Thyroid gland (tissue), 4 donors: ENCODE results near the gene PRDM2.

Experiments used
- POLR2A ChIP-seq, 2 donors: fragments of 450-650 bp; IDR thresholded peaks; one replicate each; pipeline ENCODE4 v1.6.1; 2017; ENCODE audit warnings: antibody characterized with exemption in 2 of 2, mild to moderate bottlenecking in 2 of 2, moderate library complexity in 1 of 2
- TF ChIP-seq, protein P1 (sequence below), 6 experiments: fragments of 200-600 bp in 3 of 6; fragments of 450-650 bp in 3 of 6; sonication (generic) in 3 of 6; IDR thresholded peaks; one replicate each; pipeline ENCODE4 v1.5.1; 2016 to 2019; ENCODE audit warnings: antibody characterized with exemption in 6 of 6, mild to moderate bottlenecking in 2 of 6, inconsistent platforms in 1 of 6, moderate library complexity in 1 of 6

DNA sequence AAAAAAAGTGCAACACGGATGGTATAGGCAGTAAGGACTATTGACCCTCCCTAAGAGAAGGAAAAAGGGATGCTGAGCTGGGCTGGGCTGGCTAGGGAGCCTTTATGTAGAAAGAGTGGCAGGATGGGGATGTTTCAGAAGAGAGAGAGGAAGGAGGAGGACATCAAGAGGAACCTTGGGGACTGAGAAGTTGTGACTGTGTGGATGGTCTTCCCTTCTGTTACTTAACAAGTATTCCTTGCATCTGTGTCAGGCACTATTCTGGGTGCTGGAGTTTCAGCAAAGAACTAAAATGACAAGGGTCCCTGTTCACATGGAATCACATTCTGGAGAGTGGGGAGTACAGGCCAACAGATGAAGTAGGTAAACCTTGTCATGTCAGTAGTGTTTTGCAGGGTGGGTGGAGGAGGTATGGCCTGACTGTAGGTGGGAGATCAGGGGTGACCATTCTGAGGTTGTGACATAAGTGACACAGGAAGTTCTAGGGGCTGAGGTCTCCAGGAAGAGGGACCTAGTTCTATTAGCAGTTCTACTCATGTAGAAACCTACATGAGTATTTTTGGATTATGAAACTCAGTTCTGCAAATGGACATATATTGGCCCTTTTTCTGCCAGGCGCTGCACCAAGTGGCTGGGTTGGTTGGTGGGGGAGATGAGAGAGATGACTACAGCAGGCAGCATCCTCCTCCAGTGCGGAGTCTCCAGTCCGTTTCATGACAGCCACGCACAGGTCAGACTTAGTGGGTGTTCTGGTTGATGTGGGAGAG is 53.8 kb downstream of the PRDM2 start:
- TF ChIP-seq, protein P1, sequence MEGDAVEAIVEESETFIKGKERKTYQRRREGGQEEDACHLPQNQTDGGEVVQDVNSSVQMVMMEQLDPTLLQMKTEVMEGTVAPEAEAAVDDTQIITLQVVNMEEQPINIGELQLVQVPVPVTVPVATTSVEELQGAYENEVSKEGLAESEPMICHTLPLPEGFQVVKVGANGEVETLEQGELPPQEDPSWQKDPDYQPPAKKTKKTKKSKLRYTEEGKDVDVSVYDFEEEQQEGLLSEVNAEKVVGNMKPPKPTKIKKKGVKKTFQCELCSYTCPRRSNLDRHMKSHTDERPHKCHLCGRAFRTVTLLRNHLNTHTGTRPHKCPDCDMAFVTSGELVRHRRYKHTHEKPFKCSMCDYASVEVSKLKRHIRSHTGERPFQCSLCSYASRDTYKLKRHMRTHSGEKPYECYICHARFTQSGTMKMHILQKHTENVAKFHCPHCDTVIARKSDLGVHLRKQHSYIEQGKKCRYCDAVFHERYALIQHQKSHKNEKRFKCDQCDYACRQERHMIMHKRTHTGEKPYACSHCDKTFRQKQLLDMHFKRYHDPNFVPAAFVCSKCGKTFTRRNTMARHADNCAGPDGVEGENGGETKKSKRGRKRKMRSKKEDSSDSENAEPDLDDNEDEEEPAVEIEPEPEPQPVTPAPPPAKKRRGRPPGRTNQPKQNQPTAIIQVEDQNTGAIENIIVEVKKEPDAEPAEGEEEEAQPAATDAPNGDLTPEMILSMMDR (IDR thresholded peaks at IDR 0.05), result no peak
- no peak for TF ChIP-seq POLR2A (IDR thresholded peaks at IDR 0.05)
